DMS53 treated with DMSO at 0.1 percent for 48 hours (cell line): Measurements from ENCODE around the gene WNT2B.
"Not testable (repeated sequence)": the region's sequence is repeated elsewhere in the genome, so short reads cannot be mapped to it uniquely, and the experiment has no call there.

Experiments used
- DNase-seq: peaks from one replicate; lab custom pipeline; 2025; ENCODE audit not compliant: unreplicated experiment; lab: John Stamatoyannopoulos, UW

Gene WNT2B

GRCh38 chr1:112508278-112509004 is at the start of gene WNT2B:
TSS of gene WNT2B (plus strand) at chr1:112508965. CDS start at chr1:112509263, 298 bp downstream.
- peak; percentile 20 for DNase-seq

- peak; percentile 62 for DNase-seq
Measured at GRCh38 chr1:112460615-112461014, 48.1 kb upstream of the WNT2B start.

GRCh38 chr1:112461200-112461871 is 47.4 kb upstream of the WNT2B start:
- DNase-seq, result no peak

GRCh38 chr1:112462953-112463279 is 45.8 kb upstream of the WNT2B start:
- no peak for DNase-seq

GRCh38 chr1:112464501-112464900 is 44.3 kb upstream of the WNT2B start:
- DNase-seq, result peak; percentile 6

GRCh38 chr1:112465122-112465521 is 43.6 kb upstream of the WNT2B start:
- DNase-seq, result no peak

GRCh38 chr1:112466078-112466660 is 42.6 kb upstream of the WNT2B start:
- peak; percentile 94 for DNase-seq

- not testable (repeated sequence) for DNase-seq
Measured at GRCh38 chr1:112470324-112470723, 38.4 kb upstream of the WNT2B start.

- DNase-seq, result no peak
Measured at GRCh38 chr1:112470966-112471365, 37.8 kb upstream of the WNT2B start.

GRCh38 chr1:112472142-112472541 is 36.6 kb upstream of the WNT2B start:
- DNase-seq, result no peak

GRCh38 chr1:112477550-112477949 is 31.2 kb upstream of the WNT2B start:
- DNase-seq, result no peak

- no peak for DNase-seq
Measured at GRCh38 chr1:112478314-112478713, 30.5 kb upstream of the WNT2B start.

GRCh38 chr1:112486063-112486462 is 22.7 kb upstream of the WNT2B start:
- not testable (repeated sequence) for DNase-seq

GRCh38 chr1:112487686-112488085 is 21.1 kb upstream of the WNT2B start:
- DNase-seq, result not testable (repeated sequence)

- no peak for DNase-seq
Measured at GRCh38 chr1:112488141-112488540, 20.6 kb upstream of the WNT2B start.

GRCh38 chr1:112492076-112492475 is 16.7 kb upstream of the WNT2B start:
- DNase-seq, result no peak

- no peak for DNase-seq
Measured at GRCh38 chr1:112493351-112493750, 15.4 kb upstream of the WNT2B start.

- no peak for DNase-seq
Measured at GRCh38 chr1:112496290-112496689, 12.5 kb upstream of the WNT2B start.

GRCh38 chr1:112501810-112502641 is 6.7 kb upstream of the WNT2B start:
- peak; percentile 38 for DNase-seq

- no peak for DNase-seq
Measured at GRCh38 chr1:112502826-112503225, 5.9 kb upstream of the WNT2B start.

- DNase-seq, result no peak
Measured at GRCh38 chr1:112504001-112504660, 4.6 kb upstream of the WNT2B start.
